GM21786 (cell line): Measurements from ENCODE around the gene PLD4.
"Not testable (repeated sequence)": the region's sequence is repeated elsewhere in the genome, so short reads cannot be mapped to it uniquely, and the experiment has no call there.

ENCODE experiments used
- ATAC-seq: cut with Tn5 transposase; IDR thresholded peaks from one replicate; pipeline ENCODE4 v1.9.1; 2021; ENCODE audit not compliant: unreplicated experiment

Gene PLD4

DNA sequence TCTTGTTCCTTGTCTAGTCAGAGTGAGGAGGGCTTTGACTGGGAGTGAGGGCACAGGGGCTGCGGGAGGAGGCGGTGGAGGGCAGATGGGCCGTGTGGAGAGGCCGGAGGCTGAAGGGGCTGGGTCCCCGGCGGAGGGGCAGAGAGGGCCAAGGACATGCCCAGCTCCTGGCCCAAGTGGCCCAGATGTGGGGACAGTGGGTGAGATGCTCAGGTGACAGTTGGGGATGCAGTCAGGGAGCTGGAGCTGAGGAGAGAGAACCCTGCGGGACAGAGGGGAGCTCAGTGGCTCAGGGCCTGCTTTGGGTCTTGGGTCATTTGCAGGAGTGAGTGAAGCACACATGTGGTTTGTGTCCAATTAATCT lies 26.5 kb upstream of the PLD4 start:
- no peak for ATAC-seq

DNA sequence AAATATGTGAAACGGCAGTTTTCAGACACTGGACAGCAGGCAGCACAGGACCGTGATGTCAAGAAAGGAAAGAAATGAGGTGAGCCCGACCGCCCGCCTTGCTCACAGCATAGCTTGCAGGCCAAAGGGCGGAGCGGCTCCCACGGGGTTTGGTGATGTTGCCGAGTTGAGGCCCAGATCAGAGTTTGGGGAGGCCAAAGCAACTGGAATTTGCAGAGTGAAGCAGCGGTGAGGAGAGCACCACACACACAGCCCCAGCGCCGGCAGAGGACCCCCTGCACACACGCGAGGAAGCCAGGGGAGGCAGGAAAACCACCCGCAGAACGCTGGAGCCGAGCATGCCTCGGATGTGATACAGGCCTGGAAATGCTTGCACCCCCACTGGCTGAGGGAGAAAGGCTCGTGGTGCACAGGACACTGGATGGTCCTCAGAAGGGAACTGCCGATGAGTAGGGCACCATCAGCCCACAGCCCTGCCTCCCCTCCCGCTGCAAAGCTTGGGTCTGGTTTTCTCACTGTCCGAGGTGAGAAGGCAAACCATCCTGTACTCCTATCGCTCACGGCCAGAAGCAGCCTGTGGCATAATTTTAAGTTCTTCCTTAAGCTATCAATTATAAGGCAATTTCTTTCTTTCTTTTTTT lies 25.7 kb upstream of the PLD4 start:
- ATAC-seq = no peak

DNA sequence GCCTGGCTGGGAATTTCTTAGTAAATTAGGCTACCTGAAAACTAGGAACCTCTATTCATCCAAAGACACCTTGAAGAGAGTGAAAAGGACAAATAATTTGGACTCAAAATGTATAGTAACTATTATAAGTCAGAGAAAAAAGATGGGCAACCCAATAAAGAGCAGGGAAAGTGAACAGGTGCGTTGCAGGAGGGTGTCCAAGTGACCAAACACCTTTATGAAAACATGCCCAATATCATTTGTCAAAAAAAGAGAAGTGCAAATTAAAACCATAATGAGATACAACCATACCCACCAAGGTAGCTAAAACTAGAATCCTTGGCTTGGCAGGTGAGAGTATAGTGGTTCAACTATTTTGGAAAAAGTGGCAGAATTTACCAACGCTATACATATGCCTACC lies 24.9 kb upstream of the PLD4 start:
- ATAC-seq = no peak

DNA sequence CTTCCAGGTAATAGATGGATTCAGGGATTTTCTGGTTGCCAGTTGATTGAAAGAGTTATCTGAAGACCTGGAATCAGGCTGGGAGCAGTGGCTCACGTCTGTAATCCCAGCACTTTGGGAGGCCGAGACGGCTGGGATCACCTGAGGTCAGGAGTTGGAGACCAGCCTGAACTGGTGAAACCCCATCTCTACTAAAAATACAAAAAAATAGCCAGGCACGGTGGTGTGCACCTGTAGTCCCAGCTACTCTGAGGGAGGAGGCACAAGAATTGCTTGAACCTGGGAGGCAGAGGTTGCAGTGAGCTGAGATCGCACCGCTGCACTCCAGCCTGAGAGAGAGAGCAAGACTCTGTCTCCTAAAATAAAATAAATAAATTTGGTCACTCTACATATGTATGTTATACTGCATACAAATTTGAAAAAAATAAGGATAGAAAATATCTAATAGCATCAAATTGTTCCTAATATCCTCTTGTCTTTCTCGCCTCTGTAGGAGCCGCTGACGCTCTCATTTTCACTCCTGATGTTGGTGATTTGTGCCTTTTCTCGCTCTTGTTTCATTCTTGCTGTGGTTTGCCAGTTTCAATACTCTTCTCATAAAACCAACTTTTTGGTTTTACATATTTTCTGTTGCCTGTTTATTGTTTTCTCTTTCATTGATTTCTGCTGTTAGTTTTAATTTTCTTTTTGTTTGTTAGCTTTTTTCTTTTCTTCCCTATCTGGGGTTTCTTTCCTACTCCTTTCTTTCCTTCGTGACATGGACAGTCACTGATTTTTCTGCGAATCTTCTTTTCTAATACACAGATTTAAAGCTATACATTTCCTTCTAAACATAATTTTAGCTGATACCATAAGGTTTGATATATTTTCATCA lies 23.8 kb upstream of the PLD4 start:
- ATAC-seq = no peak

DNA sequence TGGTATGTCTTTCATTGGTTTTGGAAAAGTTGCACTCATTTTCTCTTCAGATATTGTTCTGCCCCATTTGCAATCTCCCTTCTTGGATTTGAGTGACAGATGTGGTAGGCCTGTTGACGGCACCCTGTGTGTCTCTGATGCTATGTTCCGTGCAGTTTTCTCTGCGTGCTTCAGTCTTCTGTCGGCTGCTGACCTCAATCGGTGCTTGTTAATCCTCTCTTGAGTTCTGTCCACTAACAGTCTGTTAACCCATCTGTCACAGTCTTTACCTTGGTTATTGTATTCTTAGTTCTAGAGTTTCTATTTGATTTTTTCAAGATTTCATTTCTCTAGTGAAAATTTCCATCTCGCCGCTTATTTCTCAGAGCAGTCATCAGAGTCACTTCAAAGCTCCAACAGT lies 20.7 kb upstream of the PLD4 start:
- no peak for ATAC-seq

DNA sequence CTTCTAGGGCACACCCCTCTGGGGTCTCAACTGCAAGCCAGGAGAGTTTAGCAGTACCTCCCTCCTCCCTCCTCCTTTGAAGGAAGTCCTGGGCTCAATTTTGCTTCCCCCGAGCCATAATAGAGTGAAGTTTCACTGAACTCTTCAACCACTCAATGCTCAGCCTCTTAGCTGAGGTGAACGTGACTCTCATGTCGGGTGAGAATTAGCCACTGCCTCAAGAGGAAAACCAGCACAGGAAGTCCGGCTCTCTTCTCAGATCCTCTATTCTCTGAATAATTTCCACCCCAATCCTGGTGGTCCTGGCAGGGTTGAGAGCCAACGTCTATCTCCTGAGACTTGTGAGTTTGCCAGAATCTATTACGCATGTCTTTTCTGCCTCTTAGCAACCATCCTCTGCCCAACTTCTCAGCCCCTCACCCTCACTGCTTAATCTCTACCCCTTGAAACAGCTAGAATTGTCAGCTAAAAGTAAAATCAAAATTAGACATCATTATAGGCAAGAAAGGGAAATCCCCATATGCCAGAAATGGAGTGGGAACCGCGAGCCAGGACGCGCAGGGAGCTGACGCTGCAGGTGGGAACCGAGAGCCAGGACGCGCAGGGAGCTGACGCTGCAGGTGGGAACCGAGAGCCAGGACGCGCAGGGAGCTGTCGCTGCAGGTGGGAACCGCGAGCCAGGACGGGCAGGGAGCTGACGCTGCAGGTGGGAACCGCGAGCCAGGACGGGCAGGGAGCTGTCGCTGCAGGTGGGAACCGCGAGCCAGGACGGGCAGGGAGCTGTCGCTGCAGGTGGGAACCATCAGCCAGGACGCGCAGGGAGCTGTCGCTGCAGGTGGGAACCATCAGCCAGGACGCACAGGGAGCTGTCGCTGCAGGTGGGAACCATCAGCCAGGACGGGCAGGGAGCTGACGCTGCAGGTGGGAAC lies 19.8 kb upstream of the PLD4 start:
- not testable (repeated sequence) for ATAC-seq

DNA sequence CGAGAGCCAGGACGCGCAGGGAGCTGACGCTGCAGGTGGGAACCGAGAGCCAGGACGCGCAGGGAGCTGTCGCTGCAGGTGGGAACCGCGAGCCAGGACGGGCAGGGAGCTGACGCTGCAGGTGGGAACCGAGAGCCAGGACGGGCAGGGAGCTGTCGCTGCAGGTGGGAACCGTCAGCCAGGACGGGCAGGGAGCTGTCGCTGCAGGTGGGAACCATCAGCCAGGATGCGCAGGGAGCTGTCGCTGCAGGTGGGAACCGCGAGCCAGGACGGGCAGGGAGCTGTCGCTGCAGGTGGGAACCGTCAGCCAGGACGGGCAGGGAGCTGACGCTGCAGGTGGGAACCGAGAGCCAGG lies 19.1 kb upstream of the PLD4 start:
- ATAC-seq = not testable (repeated sequence)

DNA sequence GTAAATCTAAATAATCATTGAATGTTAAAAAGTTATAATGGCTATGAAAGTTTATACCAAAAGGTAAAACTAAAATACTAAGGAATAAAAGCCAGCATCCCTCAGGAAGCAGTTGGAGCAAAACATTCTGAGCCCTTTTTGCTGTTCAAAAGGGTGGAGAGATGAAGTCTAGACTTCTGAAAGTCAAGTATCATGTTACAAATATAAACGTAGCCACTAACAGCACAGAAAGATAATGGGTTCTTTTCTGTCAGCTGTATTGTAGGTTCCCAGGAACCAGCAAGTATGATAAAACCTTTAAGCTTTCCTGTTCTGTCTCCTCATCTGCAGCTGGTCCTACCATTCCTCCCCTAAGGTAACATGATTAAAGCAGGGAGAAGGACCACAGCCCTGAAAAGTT lies 16.4 kb upstream of the PLD4 start:
- ATAC-seq = no peak

DNA sequence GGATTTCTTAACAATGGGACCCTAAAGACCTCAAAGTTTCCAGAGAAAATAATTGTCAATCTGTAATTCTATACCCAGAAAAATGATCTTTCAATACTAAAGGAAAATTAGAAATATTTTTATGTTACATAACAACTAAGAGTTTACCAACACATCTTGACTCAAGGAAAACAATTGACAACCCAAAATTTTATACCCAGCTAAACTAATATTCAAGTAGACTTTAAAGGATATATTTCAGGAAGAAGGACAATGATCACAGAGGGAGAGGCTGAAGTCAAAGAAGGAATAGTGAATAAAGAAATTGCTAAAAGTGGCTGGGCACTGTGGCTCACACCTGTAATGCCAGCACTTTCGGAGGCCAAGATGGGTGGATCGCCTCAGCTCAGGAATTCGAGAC lies 12.6 kb upstream of the PLD4 start:
- no peak for ATAC-seq

DNA sequence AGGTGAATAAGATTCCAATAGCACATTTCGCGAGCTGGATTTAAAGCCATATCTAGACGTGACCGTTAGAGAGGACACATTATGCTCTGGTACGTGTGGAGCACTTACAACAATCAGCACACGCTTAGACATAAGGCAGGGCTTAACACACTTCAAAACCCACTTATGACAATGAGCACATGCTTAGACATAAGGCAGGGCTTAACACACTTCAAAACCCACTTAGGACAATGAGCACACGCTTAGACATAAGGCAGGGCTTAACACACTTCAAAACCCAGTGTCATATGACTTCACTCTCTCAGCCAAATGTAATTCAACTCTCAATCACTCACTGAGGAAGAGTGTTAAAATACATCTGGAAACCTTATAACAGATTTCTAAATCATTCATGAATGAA lies 11.2 kb upstream of the PLD4 start:
- ATAC-seq = no peak

DNA sequence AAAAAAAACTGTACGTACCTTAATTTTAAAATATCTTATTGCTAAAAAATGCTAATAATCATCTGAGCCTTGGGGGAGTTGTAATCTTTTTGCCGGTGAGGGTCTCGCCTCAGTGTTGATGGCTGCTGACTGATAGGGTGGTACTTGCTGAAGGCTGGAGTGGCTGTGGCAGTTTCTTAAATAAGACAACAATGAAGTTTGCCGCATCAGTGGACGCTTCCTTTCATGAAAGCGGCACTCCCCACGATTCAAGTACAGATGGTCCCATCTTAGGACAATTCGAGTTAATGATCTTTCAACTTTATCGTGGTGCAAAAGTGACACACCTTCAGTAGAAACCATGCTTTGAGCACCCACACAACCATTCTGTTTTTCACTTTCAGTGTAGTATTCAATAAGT lies 7.6 kb upstream of the PLD4 start:
- no peak for ATAC-seq

DNA sequence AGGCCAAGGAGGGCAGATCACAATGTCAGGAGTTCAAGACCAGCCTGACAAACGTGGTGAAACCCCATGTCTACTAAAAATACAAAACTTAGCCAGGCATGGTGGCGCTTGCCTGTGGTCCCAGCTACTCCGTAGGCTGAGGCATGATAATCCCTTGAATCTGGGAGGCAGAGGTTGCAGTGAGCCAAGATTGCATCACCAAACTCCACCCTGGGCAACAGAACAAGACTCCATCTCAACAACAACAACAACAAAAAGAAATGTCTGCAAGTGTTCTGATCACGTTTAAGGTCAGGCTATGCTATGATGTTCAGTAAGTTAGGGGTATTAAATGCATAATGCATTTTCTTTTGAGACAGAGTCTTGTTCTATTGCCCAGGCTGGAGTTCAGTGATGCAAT lies 6.7 kb upstream of the PLD4 start:
- ATAC-seq = no peak

DNA sequence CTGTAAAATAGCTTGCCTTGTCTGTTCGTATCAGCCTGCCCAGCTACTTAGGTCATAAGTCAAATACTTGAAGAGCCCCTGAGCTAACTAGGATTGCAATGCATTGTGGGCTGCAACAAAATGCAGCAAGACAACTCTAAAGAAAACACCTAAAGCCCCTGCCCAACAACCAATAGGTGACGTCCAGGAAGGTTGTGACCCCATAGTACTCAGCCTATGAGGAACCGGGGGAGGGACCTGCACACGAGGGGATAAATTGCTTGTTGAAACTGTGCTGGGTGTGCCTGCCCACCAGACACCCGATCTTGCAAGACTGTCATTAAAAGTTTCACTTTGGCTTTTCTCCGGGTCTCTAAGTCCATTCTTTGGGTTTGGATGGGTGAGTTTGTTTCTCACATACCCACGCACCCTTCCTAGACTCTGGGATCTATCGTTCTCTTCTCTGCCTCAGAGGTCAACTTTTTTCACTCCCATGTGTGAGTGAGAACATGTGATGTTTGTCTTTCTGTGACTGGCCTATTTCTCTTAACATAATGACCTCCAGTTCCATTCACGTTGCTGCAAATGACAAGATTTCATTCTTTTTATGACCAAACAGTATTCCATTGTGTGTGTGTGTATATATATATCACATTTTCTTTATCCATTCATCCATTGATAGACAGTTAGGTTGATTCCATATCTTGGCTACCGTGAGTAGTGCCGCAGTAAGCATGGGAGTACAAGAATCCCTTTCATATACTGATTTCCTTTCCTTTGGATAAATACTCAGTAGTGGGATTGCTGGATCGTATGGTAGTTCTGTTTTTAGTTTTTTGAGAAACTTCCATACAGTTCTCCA lies 5.3 kb upstream of the PLD4 start:
- ATAC-seq = not testable (repeated sequence)

DNA sequence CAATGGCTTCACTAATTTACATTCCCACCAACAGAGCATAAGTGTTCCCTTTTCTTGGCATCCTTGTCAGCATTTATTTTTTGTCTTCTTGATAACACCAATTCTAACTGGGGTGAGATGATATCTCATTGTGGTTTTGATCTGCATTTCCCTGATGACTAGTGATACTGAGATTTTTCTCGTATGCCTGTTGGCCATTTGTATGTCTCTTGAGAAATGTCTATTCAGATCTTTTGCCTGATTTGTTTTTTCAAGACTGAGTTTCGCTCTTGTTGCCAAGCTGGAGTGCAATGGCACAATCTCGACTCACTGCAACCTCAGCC lies 4.7 kb upstream of the PLD4 start:
- ATAC-seq = no peak

DNA sequence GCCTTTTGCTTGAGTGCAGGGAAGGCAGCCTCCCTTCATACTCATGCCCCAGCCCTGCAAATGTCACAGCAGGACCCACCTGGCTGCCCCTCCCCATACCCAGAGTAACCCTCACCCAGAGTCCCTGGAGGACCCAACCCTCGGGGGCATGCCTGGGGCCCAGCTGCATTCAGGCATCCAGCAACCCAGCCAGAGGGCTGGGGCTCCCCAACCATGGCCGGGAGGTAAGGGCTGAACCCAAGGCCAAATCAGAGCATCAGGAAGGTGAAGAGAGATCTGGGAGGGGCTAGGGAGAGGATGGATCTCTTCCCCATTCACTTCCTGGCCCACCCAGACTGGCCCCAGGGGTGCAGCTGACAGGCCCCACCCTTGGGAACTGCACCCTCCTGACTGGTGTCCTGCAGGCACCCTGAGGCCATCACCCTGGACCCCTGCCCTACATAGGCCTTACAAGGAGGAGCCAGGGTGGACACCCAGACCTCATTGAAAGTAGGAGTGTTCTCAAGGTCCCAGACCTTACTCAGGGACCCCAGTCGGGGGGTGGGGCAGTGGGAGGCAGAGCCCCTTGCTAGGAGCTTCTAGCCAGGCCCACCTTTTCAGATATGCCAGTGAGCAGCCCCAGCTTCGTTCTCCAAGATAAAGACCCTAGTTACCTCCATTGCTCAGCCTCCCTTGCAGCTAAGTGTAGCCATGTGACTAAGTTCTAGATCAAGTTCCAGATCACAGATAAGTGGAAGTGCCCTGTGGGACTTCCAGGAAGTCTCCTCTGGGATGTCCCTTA lies 849 bp upstream of the PLD4 start:
- no peak for ATAC-seq

DNA sequence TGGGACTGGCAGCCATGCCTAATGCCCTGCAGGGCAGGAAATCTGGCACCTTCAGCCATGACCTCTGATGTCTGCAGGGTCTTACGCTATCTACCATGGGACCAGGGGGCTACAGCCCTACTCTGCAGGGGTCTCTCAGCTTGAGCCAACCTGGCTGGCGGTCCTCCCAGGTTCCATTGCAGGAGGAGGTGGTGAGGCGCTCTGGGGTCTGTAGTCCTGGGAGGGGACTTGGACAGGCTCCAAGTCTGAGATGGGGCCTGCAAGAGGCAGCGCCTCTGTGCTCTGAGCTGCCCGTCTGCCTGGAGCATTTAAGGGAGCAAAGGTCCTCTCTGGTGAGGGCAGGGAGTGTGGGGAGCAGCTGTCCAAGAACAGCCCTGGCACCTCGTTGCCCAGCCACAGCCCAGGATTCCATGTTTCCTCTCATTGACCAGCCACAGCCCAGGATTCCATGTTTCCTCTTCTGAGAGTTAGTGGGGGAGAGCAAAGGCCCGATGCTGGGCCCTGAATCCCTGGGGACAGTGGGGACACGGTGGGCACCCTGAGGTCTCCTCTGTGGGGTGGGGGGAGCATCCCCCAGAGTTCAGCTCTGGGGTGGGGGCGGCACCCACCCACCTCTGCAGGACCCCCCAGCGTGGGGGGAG lies 655 bp downstream of the PLD4 start:
- ATAC-seq = no peak

DNA sequence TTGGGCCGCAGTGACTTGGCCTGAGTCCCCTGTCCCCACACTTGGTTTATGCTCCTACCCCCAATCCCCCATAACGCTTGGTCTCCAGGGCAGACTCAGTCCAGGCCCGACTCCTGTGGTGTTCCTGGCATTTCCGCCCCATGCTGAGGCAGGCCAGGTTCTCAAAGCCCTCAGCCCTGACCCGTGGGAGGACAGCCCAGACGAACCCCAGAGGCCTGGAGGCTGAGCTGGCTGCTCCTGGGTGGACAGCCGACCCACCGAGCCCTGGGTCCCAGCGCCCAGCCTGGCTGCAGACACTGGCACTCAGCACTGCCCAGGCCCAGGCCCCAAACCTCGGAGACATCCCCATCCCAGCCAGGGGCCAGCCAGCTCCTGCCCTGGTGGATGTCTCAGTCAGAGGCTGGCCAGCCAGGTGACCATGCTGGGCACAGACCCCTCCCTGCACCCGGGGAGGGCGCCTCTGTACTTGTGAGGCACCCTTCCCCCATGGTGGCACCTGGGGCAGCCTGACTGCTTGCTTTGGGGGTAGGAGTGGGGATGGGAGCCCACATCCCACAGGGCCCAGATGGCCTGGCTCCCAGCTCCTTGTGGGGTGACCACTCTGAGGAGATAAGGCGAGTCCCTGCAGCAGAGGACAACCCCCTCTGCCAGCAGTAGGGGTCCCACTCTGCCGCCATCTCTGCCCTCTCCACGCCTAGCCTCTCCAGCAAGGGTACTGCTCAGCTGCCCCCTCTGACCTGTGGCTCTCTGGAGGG lies 1.4 kb downstream of the PLD4 start:
- ATAC-seq = no peak

DNA sequence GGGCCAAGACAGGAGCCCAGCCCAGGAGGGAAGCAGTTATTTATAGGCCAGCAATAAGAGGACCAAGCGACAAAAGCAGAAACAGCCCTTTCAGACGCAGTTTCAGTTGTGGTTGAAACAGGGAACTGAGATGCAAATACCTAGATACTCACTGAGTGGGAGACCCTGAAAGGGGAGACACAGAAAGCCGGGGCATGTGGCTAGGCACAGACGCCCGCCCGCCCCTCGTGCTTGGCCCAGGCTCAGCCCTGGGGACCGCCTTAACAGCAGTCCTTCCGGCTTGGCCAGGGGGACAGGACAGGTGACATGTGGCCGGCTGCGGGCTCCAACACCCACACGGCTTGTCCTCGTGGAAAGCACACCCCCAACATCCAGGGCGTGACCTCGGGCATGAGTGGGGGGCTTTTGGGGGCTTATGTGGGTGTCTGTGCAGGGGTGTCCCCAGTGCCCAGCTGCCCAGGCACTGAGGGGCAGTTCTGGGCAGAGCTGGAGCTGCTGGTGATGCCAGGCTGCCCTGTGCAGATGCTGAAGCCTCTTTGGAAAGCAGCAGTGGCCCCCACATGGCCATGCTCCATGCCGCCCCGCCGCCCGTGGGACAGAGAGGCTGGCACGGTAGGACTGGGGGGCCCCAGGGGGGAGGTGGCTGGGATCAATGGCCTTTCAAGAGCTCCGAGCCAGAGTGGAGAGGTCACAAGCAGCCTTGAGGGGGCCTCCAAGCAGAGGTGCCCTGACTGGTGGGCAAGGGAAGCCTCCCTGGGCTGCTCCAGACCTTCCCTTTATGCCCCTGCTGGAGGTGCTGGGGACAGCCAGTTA lies 2.1 kb downstream of the PLD4 start:
- ATAC-seq = peak; percentile 94
